Parathyroid adenoma (tissue), 2 donors: ENCODE results near the gene BMPR2.

Experiments
- H2AFZ ChIP-seq: fragments of 300-600 bp; sonication (generic); one replicate; pipeline ENCODE4 v1.7.0; 2017; ENCODE audit warnings: antibody characterized with exemption, mild to moderate bottlenecking
- H3K27ac ChIP-seq: fragments of 300-600 bp; sonication (generic); one replicate; pipeline ENCODE4 v1.7.0; 2017
- H3K27me3 ChIP-seq: fragments of 300-600 bp; sonication (generic); one replicate; pipeline ENCODE4 v1.7.0; 2017; ENCODE audit warnings: low read length; ENCODE audit not compliant: control insufficient read depth, insufficient read depth
- H3K36me3 ChIP-seq: fragments of 300-600 bp; sonication (generic); one replicate; pipeline ENCODE4 v1.7.0; 2017; ENCODE audit warnings: low read length; ENCODE audit not compliant: control insufficient read depth, insufficient read depth
- H3K4me1 ChIP-seq: fragments of 300-600 bp; sonication (generic); one replicate; pipeline ENCODE4 v1.7.0; 2017; ENCODE audit warnings: control low read depth
- H3K4me2 ChIP-seq: fragments of 300-600 bp; sonication (generic); one replicate; pipeline ENCODE4 v1.7.0; 2017; ENCODE audit warnings: low read length
- H3K4me3 ChIP-seq: fragments of 300-600 bp; sonication (generic); one replicate; pipeline ENCODE4 v1.7.0; 2017; ENCODE audit warnings: low read depth, low read length
- H3K79me2 ChIP-seq: fragments of 300-600 bp; sonication (generic); one replicate; pipeline ENCODE4 v1.7.0; 2017; ENCODE audit warnings: control low read depth
- H3K9ac ChIP-seq: fragments of 300-600 bp; sonication (generic); one replicate; pipeline ENCODE4 v1.7.0; 2017; ENCODE audit warnings: mild to moderate bottlenecking
- H3K9me3 ChIP-seq: fragments of 300-600 bp; sonication (generic); one replicate; pipeline ENCODE4 v1.7.0; 2017; ENCODE audit warnings: low read length; ENCODE audit not compliant: control insufficient read depth
- CTCF ChIP-seq: fragments of 300-600 bp; sonication (generic); IDR thresholded peaks from one replicate; pipeline ENCODE4 v1.7.0; 2017; ENCODE audit warnings: antibody characterized with exemption, mild to moderate bottlenecking
- donor health status: primary hyperparathyroidism.

BMPR2 gene

GRCh38 chr2:202411097-202411496 is 35.0 kb downstream of the BMPR2 start:
- H3K79me2 ChIP-seq: peaks cover 14% of the 10 kb centered on the region
- peaks cover 4% of the 10 kb centered on the region for H3K4me1 ChIP-seq
- no peak overlapping the region for H3K4me3 ChIP-seq
- H2AFZ ChIP-seq: no peak overlapping the region
- no peaks in the 10 kb centered on the region for H3K9me3 ChIP-seq
- no peak overlapping the region for H3K9ac ChIP-seq
- H3K27ac ChIP-seq: no peak overlapping the region
- no peak for TF ChIP-seq CTCF
- H3K4me2 ChIP-seq: no peak overlapping the region
- H3K27me3 ChIP-seq: no peaks in the 10 kb centered on the region
- H3K36me3 ChIP-seq: no peaks in the 10 kb centered on the region

- Histone ChIP-seq H3K27me3 (no peaks in the 10 kb centered on the region), H3K9me3 (no peaks in the 10 kb centered on the region), H3K4me3 (no peak overlapping the region), H3K36me3 (no peaks in the 10 kb centered on the region), H3K4me2 (peak overlapping the region; percentile 16), H3K79me2 (peaks cover 37% of the 10 kb centered on the region), H3K9ac (no peak overlapping the region), H2AFZ (no peak overlapping the region), H3K27ac (no peak overlapping the region), H3K4me1 (peaks cover 8% of the 10 kb centered on the region)
- TF ChIP-seq CTCF: no peak
These were observed 41.9 kb downstream of the BMPR2 start for GRCh38 chr2:202418027-202418426.

GRCh38 chr2:202418511-202418910 is 42.4 kb downstream of the BMPR2 start:
- Histone ChIP-seq H3K79me2 (peaks cover 42% of the 10 kb centered on the region), H3K4me1 (peaks cover 8% of the 10 kb centered on the region), H3K36me3 (no peaks in the 10 kb centered on the region), H3K4me2 (peak overlapping the region; percentile 16), H3K27ac (no peak overlapping the region), H3K9me3 (no peaks in the 10 kb centered on the region), H3K4me3 (no peak overlapping the region), H2AFZ (no peak overlapping the region), H3K27me3 (no peaks in the 10 kb centered on the region), H3K9ac (no peak overlapping the region)
- TF ChIP-seq CTCF: no peak

GRCh38 chr2:202423139-202423538 is 47.0 kb downstream of the BMPR2 start:
- no peak overlapping the region for H2AFZ ChIP-seq
- peaks cover 57% of the 10 kb centered on the region for H3K79me2 ChIP-seq
- TF ChIP-seq CTCF: no peak
- H3K27me3 ChIP-seq: no peaks in the 10 kb centered on the region
- H3K4me2 ChIP-seq: no peak overlapping the region
- H3K4me3 ChIP-seq: no peak overlapping the region
- no peak overlapping the region for H3K27ac ChIP-seq
- no peak overlapping the region for H3K9ac ChIP-seq
- H3K36me3 ChIP-seq: no peaks in the 10 kb centered on the region
- peaks cover 5% of the 10 kb centered on the region for H3K4me1 ChIP-seq
- H3K9me3 ChIP-seq: no peaks in the 10 kb centered on the region

- H3K9ac ChIP-seq: no peak overlapping the region
- TF ChIP-seq CTCF: no peak
- H2AFZ ChIP-seq: no peak overlapping the region
- H3K27me3 ChIP-seq: no peaks in the 10 kb centered on the region
- H3K4me1 ChIP-seq: no peaks in the 10 kb centered on the region
- H3K9me3 ChIP-seq: no peaks in the 10 kb centered on the region
- H3K4me3 ChIP-seq: no peak overlapping the region
- H3K79me2 ChIP-seq: peaks cover 49% of the 10 kb centered on the region
- H3K4me2 ChIP-seq: no peak overlapping the region
- H3K27ac ChIP-seq: no peak overlapping the region
- no peaks in the 10 kb centered on the region for H3K36me3 ChIP-seq
These were observed 48.9 kb downstream of the BMPR2 start for GRCh38 chr2:202425036-202425435.
